Astrocyte (in vitro differentiated cells and primary cell): ENCODE data around the gene HOXA5. TPM values are rescaled to one million over a fixed set of nuclear protein-coding genes. Genes with fewer than 3 reads are reported as not detected.

Source experiments
- DNase-seq: peaks from one replicate; pipeline ENCODE4 v3.0.0-alpha.2; 2010; ENCODE audit warnings: low read depth
- FAIRE-seq: peaks from 2 replicates; lab custom pipeline; 2011; peaks lifted over from hg19 to GRCh38; lab: Jason Lieb, UNC
- H2AFZ ChIP-seq: 2 replicates; pipeline ENCODE4 v1.6.0; 2012; ENCODE audit warnings: low read depth, low read length, inconsistent platforms
- H3K27ac ChIP-seq: 2 replicates; pipeline ENCODE4 v1.5.1; 2011; ENCODE audit warnings: low read depth, low read length, inconsistent platforms
- H3K27me3 ChIP-seq: 2 replicates; pipeline ENCODE4 v1.6.0; 2011; ENCODE audit warnings: low read length, inconsistent platforms; ENCODE audit not compliant: insufficient read depth
- H3K36me3 ChIP-seq: 2 replicates; pipeline ENCODE4 v1.5.1; 2011; ENCODE audit warnings: low read length, inconsistent platforms; ENCODE audit not compliant: insufficient read depth
- H3K4me1 ChIP-seq: 2 replicates; pipeline ENCODE4 v1.5.1; 2011; ENCODE audit warnings: low read length, inconsistent platforms; ENCODE audit not compliant: insufficient read depth
- H3K4me2 ChIP-seq: 2 replicates; pipeline ENCODE4 v1.6.0; 2012; ENCODE audit warnings: low read length, inconsistent platforms
- H3K4me3 ChIP-seq: 2 replicates; pipeline ENCODE4 v1.5.1; 2011; ENCODE audit warnings: low read depth, mild to moderate bottlenecking, low read length, inconsistent platforms; ENCODE audit not compliant: insufficient read depth
- H3K79me2 ChIP-seq: 2 replicates; pipeline ENCODE4 v1.6.0; 2012; ENCODE audit warnings: mild to moderate bottlenecking, low read length, inconsistent platforms; ENCODE audit not compliant: insufficient read depth
- H3K9ac ChIP-seq: 2 replicates; pipeline ENCODE4 v1.6.0; 2012; ENCODE audit warnings: mild to moderate bottlenecking, low read length, inconsistent platforms
- H3K9me3 ChIP-seq: 2 replicates; pipeline ENCODE4 v1.5.1; 2012; ENCODE audit warnings: low read depth, mild to moderate bottlenecking, low read length, inconsistent platforms; ENCODE audit not compliant: insufficient read depth
- H4K20me1 ChIP-seq: 2 replicates; pipeline ENCODE4 v1.6.0; 2012; ENCODE audit warnings: low read length, inconsistent platforms; ENCODE audit not compliant: insufficient read depth
- H3K27ac Mint-ChIP-seq: one replicate; pipeline ENCODE4 v1.8.0; 2021; ENCODE audit warnings: mild to moderate bottlenecking, mixed read lengths; ENCODE audit not compliant: unreplicated experiment
- H3K27me3 Mint-ChIP-seq: one replicate; pipeline ENCODE4 v1.8.0; 2021; ENCODE audit warnings: low read depth, mixed read lengths; ENCODE audit not compliant: unreplicated experiment
- H3K36me3 Mint-ChIP-seq: one replicate; pipeline ENCODE4 v1.8.0; 2021; ENCODE audit warnings: low read depth, mixed read lengths; ENCODE audit not compliant: unreplicated experiment
- H3K4me1 Mint-ChIP-seq: one replicate; pipeline ENCODE4 v1.8.0; 2021; ENCODE audit warnings: low read depth, mixed read lengths; ENCODE audit not compliant: unreplicated experiment
- H3K4me3 Mint-ChIP-seq: one replicate; pipeline ENCODE4 v1.8.0; 2021; ENCODE audit warnings: mild to moderate bottlenecking, moderate library complexity, mixed read lengths; ENCODE audit not compliant: unreplicated experiment
- H3K9me3 Mint-ChIP-seq: one replicate; pipeline ENCODE4 v1.8.0; 2021; ENCODE audit warnings: mild to moderate bottlenecking, mixed read lengths; ENCODE audit not compliant: unreplicated experiment
- EZH2 ChIP-seq: IDR thresholded peaks from 2 replicates; pipeline ENCODE4 v1.6.1; 2012; ENCODE audit warnings: mild to moderate bottlenecking, low read length, inconsistent platforms; ENCODE audit not compliant: insufficient read depth
- total RNA-seq: library from RNA; stranded (reverse); gene quantifications from 2 replicates; pipeline ENCODE4 v1.2.1, GENCODE V29; 2021
- TF ChIP-seq, protein P1 (sequence below): IDR thresholded peaks from 2 replicates; pipeline ENCODE4 v1.5.1; 2011; ENCODE audit warnings: low read depth, mild to moderate bottlenecking, inconsistent platforms, low read length, moderate library complexity; ENCODE audit not compliant: insufficient read depth

The HOXA5 gene
- total RNA-seq, 1 donor from 2014 or later = not detected

DNA sequence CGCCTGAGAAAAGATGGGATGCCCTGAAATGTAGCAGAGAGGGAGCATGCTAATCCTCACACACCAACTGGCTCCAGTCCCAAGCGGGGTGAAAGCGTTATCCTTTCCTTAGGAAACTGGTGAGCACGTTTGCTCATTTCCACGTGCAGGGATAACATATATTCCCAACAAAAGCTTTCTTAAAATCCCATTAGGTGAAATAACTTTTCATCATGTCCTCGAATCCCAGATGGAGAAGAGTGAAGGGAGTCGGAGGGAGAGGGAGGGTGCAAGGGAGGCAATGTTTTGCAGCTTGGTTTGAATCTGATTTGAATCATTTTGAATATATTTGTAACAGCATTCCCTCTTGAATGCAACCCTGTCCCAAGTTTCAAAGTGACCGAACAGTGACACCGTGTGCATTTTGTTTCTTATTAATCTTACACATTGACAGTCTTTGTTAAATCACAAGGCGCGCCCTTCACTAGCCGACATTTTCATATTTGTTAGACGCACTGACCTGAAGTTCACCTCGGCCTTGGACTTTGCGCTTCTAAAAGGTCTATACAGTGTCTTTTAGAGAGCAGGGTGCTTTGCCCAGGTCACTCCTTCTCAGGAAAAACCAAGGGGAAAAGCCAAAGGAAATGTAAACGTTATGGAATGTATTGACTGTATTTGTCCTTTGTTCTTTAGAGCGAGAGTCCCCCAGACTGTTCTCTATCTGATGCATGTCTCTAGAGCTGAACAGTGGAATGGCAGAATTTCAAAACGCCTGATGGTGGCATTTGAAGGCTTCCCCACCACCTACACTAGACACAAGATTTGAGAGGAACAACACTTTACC lies 9.9 kb downstream of the HOXA5 start:
- no peaks in the 10 kb centered on the region for H3K79me2 ChIP-seq
- H4K20me1 ChIP-seq = no peaks in the 10 kb centered on the region
- peaks cover 82% of the 10 kb centered on the region for H3K27me3 ChIP-seq
- H2AFZ ChIP-seq = no peak overlapping the region
- H3K36me3 ChIP-seq = no peaks in the 10 kb centered on the region
- Mint-ChIP-seq H3K27me3 (peaks cover 88% of the 10 kb centered on the region), H3K4me3 (no peak overlapping the region), H3K36me3 (no peaks in the 10 kb centered on the region), H3K9me3 (peaks cover 24% of the 10 kb centered on the region), H3K27ac (no peak overlapping the region), H3K4me1 (no peaks in the 10 kb centered on the region)
- H3K4me3 ChIP-seq = no peak overlapping the region
- H3K4me1 ChIP-seq = peaks cover 6% of the 10 kb centered on the region
- TF ChIP-seq, protein P1, sequence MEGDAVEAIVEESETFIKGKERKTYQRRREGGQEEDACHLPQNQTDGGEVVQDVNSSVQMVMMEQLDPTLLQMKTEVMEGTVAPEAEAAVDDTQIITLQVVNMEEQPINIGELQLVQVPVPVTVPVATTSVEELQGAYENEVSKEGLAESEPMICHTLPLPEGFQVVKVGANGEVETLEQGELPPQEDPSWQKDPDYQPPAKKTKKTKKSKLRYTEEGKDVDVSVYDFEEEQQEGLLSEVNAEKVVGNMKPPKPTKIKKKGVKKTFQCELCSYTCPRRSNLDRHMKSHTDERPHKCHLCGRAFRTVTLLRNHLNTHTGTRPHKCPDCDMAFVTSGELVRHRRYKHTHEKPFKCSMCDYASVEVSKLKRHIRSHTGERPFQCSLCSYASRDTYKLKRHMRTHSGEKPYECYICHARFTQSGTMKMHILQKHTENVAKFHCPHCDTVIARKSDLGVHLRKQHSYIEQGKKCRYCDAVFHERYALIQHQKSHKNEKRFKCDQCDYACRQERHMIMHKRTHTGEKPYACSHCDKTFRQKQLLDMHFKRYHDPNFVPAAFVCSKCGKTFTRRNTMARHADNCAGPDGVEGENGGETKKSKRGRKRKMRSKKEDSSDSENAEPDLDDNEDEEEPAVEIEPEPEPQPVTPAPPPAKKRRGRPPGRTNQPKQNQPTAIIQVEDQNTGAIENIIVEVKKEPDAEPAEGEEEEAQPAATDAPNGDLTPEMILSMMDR = no peak
- TF ChIP-seq EZH2 = no peak
- FAIRE-seq (no peak), DNase-seq (peak; percentile 8)
- peak overlapping the region; percentile 14 for H3K4me2 ChIP-seq
- no peak overlapping the region for H3K9ac ChIP-seq
- H3K9me3 ChIP-seq = no peaks in the 10 kb centered on the region
- peak overlapping the region; percentile 34 for H3K27ac ChIP-seq

DNA sequence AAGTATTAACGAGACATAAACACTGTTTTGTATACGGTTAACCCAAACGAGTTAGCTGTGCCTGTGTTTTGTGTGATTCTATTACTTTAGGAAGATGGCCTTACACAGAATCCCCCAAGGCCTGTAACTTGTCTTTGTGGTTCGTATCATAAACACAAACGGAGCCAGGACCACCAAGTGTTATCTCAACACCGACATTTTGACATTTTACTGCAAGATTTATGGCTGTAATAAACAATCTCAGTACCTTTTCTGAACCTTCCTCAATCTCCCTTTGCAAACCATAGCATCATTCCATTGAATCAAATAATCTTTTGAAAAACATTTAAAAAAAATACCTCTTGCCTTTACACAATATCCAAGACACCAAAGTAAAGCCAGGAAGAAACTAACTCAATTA lies 10.5 kb downstream of the HOXA5 start:
- Histone ChIP-seq H4K20me1 (no peaks in the 10 kb centered on the region), H3K36me3 (no peaks in the 10 kb centered on the region), H3K27me3 (peaks cover 82% of the 10 kb centered on the region), H3K9ac (no peak overlapping the region), H3K4me2 (no peak overlapping the region), H3K79me2 (no peaks in the 10 kb centered on the region), H3K4me3 (no peak overlapping the region), H3K9me3 (no peaks in the 10 kb centered on the region), H2AFZ (no peak overlapping the region), H3K27ac (no peak overlapping the region), H3K4me1 (peaks cover 6% of the 10 kb centered on the region)
- Mint-ChIP-seq H3K27me3 (peaks cover 88% of the 10 kb centered on the region), H3K27ac (no peak overlapping the region), H3K36me3 (no peaks in the 10 kb centered on the region), H3K4me3 (no peak overlapping the region), H3K9me3 (peaks cover 26% of the 10 kb centered on the region), H3K4me1 (no peaks in the 10 kb centered on the region)
- TF ChIP-seq, protein P1 = no peak
- no peak for TF ChIP-seq EZH2
- FAIRE-seq (no peak), DNase-seq (no peak)

DNA sequence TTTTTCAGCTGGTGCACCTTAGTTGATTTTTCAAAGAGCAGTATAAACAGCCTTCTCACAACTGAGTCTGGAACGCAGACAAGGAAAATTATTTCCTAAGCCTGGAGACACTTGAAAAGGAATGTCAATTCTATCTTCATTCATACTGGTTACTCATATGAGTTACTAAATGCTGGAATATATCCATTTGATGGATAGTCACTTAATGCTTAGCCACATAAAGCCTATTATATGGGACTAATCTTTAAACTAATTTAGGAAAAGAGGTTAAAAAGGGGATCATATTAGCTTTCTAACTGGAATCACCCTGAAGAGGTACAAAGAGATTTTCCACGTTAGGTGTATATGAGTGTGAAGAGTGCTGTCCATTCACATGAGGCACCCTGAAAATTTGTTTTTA lies 11.3 kb downstream of the HOXA5 start:
- no peak for TF ChIP-seq EZH2
- TF ChIP-seq, protein P1 = no peak
- DNase-seq = peak; percentile 17
- H3K27ac ChIP-seq = no peak overlapping the region
- peaks cover 88% of the 10 kb centered on the region for H3K27me3 Mint-ChIP-seq
- peaks cover 27% of the 10 kb centered on the region for H3K9me3 Mint-ChIP-seq
- H3K36me3 Mint-ChIP-seq = no peaks in the 10 kb centered on the region
- no peak for FAIRE-seq
- H3K4me2 ChIP-seq = no peak overlapping the region
- H3K4me1 Mint-ChIP-seq = no peaks in the 10 kb centered on the region
- H3K27ac Mint-ChIP-seq = no peak overlapping the region
- H3K4me1 ChIP-seq = peaks cover 6% of the 10 kb centered on the region
- no peaks in the 10 kb centered on the region for H3K9me3 ChIP-seq
- H3K9ac ChIP-seq = no peak overlapping the region
- no peaks in the 10 kb centered on the region for H3K79me2 ChIP-seq
- no peaks in the 10 kb centered on the region for H4K20me1 ChIP-seq
- H3K27me3 ChIP-seq = peaks cover 82% of the 10 kb centered on the region
- H3K36me3 ChIP-seq = no peaks in the 10 kb centered on the region
- H3K4me3 Mint-ChIP-seq = no peak overlapping the region
- no peak overlapping the region for H3K4me3 ChIP-seq
- no peak overlapping the region for H2AFZ ChIP-seq
